PC-9 (cell line): ENCODE data around the gene RTP2.

Experiments used
- CTCF ChIP-seq: fragments of 200-600 bp; sonication (generic); conservative IDR thresholded peaks from 2 replicates; pipeline ENCODE4 v1.6.1; 2017; ENCODE audit warnings: mixed run types, antibody characterized with exemption, mild to moderate bottlenecking, moderate library complexity
- EZH2 ChIP-seq: fragments of 200-600 bp; sonication (generic); IDR thresholded peaks from 2 replicates; pipeline ENCODE4 v1.8.0; 2017; ENCODE audit warnings: antibody characterized with exemption, low read depth

GRCh38 chr3:187714404-187714979 is 12.1 kb upstream of the RTP2 start:
- TF ChIP-seq CTCF (peak; percentile 99), EZH2 (no peak)
